ENCODE data around the gene RNF4.
A peak's percentile ranks its signal among the peaks of the same experiment; 100 is the strongest.

RNF4 gene

DNA sequence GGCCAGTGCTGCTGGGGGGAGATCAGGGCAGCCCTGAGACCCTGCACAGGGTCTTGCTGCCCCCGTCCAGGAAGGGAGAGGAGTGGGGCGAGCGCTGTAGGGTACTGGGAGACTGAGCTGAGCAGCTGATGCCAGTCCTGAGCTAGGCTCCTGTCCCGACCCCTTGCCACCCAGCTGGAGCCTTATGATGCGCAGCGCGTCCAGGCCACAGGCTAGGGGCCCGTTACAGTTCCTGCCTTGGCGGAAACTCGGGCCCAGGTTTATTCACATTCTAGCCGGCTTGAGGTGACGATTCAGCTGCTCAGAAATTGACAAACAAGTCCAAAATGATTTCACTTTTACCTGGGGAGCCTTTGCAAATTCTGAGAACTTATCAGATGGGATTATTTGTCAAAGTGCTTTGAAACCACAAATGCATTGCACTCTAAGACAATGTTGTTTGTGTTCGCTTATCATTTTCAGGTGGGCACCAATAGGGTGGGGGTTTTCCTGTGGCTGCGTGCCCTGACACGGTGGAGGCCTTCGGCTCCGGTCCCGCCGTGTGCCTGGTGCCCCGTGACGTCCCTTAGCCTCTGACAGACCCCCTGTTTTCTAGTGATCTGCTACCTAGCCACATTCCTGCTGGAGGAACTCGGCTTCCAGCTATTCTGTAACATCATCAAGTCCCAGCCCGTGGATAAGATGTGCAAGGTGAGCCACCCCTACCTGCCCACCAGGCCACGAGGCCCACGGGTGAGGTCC, 31.3 kb upstream of the RNF4 start:
- no peak for DNase-seq (ENCODE audit: low read depth)

DNA sequence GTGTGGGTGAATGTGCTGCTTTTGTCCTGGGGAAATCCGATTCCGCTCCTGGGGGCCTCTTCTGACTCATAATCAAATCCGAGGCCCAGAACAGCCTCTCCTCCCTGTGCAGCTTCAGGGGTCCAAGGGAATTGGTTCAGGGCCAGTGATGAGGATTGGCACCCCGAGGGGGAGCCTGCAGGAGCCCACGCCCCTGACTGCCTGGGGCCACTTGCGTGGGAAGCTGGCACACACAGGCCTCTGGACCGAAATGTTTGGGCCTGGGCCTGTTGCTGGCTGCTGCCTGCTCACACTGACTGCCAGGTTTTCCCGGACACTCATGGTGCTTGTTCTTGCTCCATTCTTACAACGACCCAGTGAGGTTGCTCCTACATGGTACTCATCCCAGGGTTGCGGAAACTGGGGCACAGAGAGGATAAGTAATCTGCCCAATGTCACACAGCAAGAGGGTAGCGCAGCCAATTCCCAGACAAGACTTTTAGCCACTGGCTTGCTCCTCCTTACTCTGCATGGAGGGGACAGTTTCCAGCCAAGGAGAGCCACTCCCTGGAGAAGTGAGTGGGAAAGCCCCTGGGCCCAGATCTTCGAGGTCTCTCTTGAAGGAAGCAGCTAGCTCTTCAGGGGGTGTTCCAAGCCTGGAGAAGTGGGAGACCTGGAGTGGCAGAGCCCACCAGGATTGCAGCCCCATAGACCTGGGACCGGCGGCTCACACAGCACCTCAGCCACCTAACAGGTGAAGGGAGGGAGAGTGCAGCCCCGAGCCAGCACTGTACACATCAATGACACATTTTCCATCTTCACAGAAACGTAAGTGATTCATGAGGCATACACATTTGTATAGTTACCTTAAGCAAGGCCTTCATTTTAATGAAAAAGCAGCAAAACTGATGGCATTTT, 29.8 kb upstream of the RNF4 start:
- DNase-seq (ENCODE audit: low read depth) = no peak

DNA sequence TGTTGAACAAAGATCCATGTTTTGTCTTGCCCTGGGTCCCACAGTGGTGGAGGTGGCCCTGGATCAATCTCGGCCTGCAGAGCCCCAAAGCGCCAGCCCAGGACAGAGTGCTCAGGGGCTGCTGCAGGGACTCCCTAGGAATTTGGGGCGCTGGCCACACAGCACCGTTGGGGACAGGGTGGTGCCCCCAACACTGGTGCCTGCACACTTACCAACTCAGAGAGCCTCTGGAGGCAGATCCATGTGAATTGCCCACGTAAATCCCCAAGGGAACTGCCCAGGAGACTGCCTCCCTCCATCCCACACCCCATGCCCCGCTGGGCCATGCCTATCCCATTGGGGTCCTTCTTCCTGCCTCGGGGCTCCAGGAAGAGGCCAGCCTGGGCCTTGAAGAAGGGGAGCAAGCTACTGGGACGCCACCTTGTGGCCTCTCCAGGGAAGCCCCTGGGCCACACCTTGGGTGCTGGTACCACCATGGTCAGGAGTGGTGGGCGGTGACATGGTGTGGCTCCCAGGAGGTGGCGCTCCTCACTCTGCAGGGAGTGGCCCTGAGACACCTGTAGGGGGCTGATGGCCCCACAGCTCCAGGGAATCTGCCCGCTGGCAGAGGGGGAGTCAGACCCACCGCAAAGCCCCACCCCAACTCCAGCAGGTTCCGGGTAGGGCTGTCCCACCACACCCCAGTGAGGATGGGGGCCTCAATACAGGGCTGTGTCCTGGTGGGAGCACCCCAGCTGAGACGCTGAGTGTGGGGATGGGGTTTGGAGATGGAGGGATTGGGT, 27.3 kb upstream of the RNF4 start:
- peak; percentile 56 for DNase-seq (ENCODE audit: low read depth)

DNA sequence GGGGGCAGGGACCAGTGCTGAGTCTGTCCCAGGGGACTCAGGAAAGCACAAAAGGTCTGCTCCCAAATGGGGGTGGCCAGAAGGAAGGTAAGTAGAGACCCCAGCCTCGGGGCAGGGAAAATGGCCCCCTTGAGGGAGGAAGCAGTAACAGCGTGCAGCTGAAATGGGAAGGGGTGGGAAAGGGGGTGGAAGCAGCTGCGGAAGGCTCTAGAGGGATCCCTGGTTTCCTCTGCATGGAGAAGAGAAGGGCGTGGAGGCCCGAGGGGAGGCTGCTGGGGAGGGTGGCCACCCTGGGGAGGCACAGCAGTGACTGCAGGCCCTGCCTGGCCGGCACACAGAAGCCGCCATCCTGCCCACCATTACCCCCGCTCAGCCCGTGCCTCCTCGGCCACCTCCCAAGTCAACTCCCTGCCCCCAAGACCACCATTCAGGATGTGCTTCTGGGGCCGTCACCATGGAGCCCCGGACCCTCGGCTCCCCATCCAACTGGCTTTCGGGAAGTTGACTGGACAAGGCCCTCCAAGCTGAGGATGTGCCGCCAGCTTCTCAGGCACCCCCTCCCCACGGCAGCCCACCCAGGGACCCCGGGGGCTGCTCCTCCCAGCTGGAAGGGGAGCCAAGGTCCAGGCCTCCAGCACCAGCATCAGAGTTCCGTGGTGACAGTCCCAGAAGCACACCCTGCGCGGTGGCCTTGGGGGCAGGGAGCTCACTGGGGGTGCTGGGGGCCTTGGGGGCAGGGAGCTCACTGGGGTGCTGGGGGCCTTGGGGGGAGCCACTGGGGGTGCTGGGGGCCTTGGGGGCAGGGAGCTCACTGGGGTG, 26.5 kb upstream of the RNF4 start:
- no peak for DNase-seq (ENCODE audit: low read depth)

DNA sequence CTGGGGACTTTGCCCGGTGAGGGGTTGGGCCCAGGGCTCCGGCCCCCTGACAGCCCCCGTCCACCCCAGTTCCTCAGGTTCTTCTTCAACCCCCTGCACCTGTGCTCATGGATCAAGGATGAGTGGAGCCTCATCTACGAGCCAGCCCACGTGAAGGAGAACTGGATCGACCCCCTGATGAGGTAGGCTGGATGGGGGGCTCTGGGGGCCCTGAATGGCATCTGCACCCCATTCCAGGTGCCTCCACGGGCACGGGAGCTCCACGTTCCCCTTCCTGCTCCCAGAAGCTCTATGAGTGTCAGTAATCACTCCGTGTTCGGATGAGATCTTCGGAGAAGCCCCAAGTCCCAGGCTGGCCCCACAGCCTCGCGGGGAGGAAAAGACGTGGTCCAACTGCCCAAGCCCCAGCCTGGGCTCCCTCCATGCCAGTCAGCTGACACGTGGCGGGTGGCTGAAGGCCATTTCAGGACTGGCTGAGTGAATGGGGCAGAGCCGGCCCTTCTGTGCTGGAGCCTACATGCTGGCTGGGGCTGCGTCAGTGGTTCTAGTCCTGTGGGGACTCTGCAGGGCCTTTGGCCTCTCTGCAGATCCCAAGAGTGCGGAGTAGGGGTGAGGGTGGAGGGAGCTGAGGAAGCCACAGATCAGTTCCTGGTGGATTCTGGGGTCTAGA, 25.7 kb upstream of the RNF4 start:
- no peak for DNase-seq (ENCODE audit: low read depth)

DNA sequence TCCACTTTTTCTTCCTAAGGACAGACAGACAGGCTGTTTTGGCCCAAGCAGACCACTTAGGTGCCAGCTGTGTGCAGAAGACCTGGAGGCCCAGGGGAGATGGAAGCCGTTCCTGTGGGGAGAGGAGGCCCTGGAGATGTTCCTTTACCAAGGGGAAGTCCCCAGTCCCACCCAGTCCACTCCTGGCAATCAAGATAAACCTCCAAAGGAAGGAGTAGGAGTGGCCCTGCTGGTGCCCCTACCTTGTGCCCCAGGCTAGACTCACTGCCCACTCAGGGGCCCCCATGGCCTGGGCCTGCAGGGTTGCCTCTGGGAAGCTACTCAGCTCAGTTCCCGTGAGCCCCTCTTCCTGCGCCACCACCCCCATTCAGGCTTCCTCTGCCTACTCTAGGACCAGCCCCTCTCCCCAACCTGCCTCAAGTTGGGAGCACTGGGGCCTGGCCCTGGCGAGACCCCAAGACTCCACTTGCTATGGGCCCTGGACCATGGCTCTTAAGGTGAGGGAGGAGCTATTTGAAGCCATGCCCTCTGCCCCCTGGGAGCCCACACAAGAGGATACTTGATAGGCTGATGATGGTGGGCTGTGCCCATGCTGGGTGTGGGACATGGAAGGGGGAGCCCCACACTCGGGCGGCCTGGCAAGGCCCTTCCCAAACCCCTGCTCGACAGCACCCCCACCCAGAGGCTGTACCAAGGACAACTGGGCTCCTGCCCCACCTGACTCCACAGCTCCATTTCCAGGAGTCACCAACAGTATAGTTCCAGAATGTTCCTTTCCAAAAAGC, 24.8 kb upstream of the RNF4 start:
- DNase-seq (ENCODE audit: low read depth) = no peak

DNA sequence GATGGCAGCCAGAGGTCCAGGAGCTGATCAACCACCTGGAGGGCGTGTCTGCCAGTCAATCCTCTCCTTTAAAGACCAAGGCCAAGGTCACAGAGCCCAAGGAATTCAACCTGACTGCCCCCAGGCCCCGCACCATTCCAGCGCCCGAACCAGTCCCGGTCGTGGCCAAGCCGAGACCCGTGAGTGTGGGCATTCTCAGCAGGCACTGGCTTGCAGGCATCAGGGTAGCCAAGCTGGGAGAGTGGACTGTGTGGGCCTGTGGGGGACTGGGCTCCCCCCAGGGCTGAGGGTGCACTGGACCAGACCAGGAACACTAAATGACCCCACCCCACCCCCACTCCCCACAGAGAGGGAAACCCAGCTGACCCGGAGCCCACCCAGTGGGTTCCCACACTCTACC, 23.8 kb upstream of the RNF4 start:
- DNase-seq (ENCODE audit: low read depth) = no peak

DNA sequence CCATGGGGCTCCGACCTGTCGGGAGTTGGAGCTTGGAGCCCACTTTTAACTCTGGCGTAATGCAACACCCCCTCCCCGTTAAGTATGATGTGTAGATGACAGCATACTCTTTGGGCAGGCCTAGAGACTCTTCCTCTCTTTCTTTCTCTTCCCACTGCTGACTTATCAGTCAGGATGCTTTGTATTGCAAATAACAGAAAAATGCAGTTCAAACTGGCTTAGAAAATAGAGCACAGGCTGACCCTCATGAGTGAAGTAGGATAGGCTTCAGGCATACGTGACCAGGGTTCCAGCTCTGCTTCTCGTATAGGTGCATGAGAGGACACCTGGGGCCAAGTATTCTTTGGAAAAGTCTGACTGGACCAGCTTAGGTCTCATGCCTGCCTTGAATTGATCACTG, 23.3 kb upstream of the RNF4 start:
- no peak for DNase-seq (ENCODE audit: low read depth)

DNA sequence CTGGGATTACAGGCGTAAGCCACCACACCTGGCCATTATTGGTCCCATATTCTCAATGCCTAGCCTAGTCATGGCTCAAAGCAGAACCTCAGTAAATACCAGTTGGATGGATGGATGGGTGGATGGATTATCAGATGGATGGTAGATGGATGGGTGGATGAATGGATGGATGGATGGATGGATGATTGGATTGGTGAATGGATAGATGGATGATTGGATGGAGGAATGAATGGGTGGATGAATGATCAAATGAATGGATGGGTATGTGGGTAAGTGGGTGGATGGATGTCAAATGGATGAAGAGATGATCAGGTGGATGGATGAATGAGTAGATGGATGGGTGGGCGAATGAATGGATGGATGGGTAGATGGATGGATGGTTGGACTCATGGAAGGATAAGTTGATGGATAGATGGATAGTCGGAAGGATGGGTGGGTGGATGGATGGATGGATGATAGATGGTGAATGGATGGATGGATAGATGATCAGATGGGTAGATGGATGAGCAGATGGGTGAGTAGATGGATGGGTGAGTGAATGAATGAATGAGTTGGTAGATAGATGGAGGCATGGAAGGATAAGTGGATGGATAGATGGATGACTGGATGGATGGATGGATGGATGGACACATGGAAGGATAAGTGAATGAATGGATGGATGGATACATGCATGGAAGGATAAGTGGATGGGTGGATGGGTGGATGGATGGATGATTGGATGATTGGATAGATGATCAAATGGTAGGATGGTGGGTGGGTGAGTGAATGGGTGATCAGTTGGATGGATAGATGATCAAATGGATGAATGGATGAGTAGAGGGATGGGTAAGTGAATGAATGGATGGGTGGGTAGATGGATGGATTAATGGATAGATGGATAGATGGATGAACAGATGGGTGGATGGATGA, 22.0 kb upstream of the RNF4 start:
- no peak for DNase-seq (ENCODE audit: low read depth)

DNA sequence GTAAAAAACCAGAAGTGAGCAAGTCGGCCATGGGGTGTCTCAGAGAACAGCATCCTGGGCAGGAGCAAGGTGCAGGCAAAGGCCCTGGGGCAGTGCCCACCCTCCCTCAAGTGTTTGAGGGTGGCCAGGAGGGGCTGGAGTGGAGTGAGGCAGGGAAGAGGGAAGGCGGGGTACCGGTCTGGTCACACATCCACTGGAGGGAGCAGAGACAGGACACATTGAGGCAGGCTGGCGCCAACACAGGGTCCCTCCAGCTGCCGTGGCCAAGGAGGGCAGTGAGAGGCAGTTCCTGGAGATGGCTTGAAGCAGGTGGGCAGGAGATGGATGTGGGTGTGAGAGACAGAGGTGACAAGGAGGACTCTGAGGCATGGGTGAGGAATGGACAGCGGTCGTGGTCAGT, 20.3 kb upstream of the RNF4 start:
- DNase-seq (ENCODE audit: low read depth) = no peak

DNA sequence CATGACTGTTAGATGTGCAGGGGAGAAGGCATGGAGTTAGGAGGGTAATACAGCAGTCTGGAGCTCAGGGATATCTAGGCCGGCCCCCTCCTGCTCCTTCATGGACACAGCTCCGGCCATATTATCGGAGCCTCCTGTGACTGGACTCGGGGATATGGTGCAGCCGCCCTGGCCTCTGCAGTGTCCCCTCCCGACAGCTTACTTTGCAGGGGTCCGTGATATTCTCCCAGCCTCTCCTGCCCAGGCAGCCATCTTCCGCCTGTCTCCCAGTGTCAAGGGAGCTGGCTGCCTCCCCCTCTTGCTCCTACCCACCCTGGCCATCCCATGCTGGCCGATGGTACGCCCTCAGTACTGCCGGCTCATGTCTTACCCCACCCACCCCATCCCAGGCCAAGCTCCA, 19.9 kb upstream of the RNF4 start:
- no peak for DNase-seq (ENCODE audit: low read depth)

DNA sequence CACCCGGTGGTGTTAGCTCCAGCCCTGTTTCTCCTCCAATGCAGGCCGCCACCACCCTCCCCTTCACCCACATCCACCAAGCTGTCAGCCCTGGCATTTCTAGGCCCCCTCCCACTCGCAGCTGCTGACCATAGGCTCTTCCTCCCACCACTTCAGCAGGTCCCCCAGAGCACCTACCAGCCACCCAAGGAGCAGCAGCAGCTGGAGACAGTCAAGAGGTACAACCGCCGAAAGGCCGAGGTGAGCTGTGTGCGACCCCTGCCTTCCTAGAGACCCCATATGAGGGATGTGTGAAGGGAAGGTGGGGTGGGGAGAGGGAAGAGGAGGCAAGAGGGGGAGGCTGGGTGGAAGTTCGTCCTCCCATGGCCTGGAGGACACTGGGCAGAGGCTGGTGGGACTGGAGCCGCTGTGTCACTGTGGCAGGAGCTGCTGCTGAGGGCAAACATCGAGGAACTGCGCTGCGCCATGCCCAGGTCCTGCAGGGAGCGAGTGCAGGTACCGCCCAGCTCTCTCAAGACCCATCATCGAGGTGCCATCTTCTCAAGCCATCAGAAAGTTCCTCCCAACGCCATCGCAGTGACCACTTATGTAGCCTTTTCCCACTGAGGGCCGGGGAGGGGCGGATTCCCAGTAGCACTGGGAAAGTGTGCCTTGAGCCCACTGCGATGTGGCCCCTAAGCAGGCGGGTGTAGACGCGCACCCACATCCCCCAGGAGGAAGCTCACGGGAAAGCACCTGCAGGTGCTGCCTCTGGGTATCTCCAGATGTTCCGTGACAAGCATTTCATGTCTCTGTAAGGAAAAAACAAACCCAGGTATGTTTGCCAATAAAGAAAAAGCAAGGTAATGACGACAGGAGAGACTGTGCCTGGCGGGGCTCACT, 19.2 kb upstream of the RNF4 start:
- DNase-seq (ENCODE audit: low read depth) = no peak

DNA sequence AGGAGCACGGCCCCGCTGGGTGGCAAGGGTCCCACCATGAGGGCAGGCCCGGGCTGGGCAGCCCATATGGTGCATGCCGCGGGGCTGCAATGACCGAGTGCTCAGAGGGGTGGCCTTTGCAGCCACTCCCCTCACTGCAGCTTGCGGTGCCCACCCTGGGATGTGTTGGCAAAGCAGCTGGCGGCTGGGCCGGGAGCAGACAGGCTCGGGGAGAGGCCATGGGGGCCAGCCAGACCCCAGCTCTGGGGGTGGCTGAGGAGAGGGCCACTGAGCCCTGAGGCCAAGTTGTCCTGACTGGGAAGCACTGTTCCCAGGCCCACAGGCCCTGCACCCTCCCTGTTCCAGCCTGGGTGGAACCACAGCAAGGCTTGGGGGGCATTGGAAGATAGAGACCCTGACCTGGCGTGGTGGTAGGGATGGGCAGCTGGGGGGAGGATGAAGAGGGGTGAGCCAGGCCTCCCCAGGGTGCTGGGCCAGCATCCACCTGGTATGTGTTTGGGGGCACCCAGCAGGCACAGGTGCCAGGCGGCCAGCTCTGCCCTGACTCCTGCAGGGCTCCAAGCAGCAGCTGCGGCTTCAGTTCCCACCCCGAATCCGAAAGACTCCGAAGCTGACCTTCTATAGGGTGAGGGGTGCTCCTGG, 18.4 kb upstream of the RNF4 start:
- DNase-seq (ENCODE audit: low read depth) = no peak

DNA sequence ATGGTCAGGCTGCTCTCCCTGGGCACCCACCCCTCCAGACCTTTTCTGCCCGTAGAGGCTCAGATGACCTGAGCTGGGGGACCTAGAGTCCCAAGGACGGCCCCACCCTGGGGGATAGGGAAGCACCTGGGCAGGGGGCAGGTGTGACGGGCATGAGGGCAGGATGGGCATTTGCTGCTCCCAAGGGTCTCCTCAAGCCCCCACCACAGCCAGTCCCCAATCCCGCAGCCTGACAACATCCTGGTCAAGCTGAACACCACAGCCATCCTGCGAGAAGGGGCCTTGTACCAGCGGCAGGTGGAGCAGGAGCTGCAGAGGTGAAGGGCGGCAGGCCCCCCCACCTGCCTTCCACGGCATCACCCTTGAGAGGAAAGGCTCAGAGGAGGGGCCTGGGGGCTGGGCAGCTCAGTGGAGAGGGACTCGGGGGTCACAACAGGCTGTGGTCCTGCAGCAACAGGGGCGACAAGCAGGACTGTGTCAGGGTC, 17.8 kb upstream of the RNF4 start:
- no peak for DNase-seq (ENCODE audit: low read depth)

DNA sequence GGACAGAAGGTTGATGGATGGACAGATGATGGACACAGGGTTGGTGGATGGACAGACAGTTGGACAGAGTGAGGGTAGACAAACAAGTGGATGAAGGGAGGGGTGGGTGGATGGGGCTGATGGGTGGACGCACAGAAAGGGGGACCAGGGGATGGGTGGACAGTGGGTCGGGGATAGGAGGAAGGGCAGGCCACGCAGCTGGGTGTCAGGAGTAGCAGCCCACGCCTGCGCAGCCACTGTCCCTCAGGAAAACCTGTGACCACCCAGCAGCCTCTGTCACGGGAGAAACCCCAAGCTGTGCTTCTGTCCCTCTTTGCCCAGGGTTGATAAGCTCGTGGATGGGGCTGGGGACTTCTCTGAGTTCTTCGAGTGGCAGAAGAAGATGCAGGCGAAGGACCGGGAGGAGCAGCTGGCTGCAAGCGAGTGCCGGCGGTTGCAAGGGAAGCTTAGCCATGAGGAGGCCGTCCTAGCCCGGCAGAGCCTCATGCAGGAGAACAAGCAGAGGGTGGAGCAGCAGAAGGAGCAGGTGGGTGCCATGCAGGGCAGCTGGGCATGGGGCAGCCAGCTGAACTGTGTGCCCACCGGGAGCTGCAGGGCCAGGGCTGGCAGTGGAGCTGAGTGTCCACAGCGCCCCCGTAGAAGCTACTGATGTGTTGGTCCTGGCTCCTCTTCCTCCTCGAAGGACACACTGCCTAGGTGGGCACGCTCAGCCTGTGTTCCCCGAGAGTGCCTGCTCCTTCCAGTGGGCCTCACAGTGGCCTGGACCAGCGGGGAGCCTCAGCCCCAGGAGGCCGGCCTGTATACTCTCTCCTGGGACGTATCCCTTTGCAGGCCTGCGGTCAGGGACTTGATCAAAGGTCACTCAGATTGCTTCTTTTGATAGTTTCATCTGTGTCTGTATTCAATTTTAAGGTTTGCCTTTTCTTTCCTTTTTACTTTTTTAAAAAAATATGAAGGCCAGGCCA, 16.8 kb upstream of the RNF4 start:
- DNase-seq (ENCODE audit: low read depth) = no peak

DNA sequence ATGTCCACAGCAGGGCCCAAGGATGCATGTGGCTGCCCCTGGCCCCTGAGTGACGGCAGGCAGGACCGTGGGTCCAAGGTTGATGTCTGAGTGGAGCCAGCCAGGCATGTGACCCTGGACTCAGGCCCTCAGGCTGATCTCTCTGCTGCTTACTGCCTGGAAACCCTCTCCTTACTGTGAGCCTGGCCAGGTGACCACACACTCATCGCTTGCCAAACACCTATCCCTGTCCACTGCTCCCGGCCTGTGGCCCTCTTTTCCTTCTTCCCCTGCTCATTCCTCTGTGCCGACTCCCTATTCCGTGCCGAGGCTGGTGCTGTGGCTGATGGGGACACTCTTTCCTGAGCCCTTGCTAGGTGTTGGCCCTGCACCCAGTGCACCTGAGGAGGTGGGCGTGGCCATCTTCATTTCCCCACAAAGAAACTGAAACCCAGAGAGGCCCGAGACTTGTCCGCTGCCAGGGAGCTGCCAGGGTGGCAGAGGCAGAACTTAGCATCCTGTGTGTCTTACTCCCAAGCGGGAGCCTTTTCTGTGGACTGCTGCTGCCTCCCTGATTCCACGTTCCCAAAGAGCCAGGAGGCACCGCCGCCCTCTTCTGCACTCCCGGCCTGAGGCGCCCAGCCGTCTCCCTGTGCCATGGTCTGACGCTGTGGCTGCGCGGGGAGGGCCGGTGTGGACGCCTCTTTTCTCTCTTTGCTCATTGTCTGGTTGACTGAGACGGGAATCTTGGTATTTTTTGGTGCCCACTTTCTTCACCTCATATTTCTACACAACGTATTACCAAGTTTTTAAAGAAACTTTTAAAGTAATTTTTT, 11.2 kb upstream of the RNF4 start:
- no peak for DNase-seq (ENCODE audit: low read depth)

All from activated T-cell treated with anti-CD3 and anti-CD28 coated beads for 1 hour (primary cell).